HG02610 (cell line): ENCODE results near the gene LYSMD3.

Experiments used
- ATAC-seq: cut with Tn5 transposase; IDR thresholded peaks from one replicate; pipeline ENCODE4 v1.9.1; 2021; ENCODE audit warnings: mild to moderate bottlenecking, moderate library complexity; ENCODE audit not compliant: unreplicated experiment

Gene LYSMD3

DNA sequence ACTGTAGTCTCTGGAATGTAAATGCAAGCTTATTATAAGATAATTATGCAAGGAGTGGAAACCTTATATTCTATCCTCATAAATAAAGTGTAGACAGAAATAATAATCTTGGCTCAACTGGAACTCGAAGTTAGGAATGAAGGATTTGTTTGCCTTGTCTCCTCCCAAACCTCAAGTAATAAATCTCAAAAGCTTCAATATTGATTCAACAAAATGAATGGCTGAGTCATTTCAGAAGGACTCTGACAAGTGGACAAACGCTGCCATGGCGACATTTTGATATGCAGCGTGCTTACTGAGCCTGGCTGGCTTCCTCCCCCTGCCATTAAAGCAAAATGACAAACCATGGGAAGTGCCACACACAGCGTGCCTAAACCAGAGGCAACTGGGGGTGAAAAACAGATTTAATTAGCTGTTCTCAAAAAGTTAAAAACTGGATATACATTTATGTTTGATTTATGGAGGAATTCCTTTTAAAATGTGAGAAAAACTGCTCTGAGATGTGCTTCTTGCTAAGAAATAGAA, 18.7 kb upstream of the LYSMD3 start:
- ATAC-seq = no peak

- no peak for ATAC-seq
Observed at GRCh38 chr5:90547072-90547536, 17.7 kb upstream of the LYSMD3 start.

- no peak for ATAC-seq
Observed at GRCh38 chr5:90546216-90546837, 16.9 kb upstream of the LYSMD3 start.

DNA sequence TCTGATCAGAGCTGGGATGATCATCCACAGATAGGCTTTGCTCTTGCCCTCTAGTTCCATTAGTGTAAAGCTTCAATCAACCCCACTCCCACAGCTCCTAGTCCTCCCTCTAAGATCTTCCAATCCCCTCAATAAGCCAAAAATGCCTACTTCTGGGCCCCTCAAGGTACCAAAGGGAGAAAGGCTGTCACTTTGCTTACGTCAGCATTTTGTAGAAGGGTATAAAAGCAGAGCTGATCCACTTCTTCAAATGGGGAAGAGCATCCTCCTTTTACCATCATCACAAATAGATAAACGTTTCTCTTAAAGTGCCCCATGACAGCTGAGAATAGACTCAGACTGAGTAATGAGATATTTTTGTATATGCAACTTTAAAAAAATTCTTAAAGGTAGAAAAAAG, 16.1 kb upstream of the LYSMD3 start:
- ATAC-seq = no peak

GRCh38 chr5:90542827-90543519, 13.6 kb upstream of the LYSMD3 start:
- no peak for ATAC-seq

- ATAC-seq = no peak
Observed at GRCh38 chr5:90534922-90535321, 5.5 kb upstream of the LYSMD3 start.

- ATAC-seq = no peak
Observed at GRCh38 chr5:90533794-90534193, 4.4 kb upstream of the LYSMD3 start.

DNA sequence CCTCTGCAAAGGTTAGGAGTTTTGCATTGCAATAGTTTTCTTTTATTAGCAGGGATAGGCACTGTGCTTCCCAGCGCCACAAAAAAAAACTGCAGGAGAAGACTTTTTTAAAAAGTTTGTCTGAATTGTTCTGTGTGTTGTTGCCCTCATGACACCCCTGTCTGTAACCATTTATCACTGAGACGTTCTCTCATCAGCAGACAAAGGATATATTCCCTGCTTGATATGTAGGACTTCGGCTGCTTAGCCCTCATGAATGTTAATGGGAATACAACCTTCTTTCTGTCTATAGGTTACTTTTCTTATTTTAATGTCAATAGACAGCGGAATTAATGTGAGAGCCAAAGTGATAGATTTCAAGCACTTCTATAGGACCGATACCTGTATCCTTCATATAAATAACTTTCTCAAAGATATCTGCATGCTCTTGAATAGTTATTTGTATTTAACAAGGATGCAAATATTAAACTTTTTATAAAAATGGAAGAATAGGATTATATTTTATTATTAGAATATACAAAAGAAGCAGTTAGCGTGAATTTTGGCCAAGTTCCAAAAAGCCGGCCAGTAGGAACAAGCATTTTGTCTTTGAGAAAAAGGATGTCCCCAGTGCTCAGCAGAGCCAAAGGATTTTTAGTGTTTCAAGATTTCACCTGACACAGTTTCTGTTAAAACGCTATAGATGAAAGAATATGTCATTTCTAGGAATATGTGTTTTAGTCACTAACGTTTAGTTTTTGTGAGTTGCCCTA, 1.5 kb upstream of the LYSMD3 start:
- no peak for ATAC-seq

GRCh38 chr5:90529939-90530677, 724 bp upstream of the LYSMD3 start:
- peak; percentile 47 for ATAC-seq

- no peak for ATAC-seq
Observed at GRCh38 chr5:90528601-90529193, 687 bp downstream of the LYSMD3 start.

DNA sequence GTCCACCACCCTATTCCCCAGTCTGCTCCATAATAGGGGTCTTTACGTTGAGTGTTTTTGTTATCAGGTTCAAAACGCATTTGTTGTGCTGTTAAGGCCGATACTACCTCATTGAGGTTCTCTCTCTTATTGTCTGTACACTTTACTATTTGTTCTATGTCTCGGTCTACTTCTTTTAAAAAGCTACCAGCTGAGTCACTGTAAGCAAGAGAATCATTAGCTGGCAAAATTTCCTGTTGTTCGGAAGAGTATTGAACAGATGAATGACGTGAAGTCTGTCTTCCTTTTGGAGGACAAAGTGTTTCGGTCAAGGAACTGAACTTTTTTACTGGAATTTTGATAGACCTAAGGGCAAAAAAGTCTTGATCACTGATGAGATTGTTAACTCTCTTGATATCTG, 10.3 kb downstream of the LYSMD3 start:
- no peak for ATAC-seq

DNA sequence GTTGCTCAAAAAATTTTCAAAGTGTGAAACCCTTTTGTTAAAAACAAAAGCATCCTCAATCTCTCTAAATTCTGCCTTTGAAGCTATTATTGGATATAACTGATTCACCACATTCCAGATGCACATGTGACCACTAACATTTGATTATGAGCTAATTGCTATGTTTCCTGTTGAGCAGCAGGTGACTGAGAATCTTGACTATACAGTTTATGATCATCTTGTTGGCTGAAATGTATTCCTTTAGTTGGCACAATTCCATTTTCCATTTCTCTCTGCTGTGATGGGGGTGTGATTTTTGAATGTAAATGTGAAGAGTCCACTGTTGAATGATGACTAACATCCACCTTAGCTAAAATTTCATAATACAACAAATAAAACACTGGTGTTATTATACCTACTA, 10.7 kb downstream of the LYSMD3 start:
- no peak for ATAC-seq

DNA sequence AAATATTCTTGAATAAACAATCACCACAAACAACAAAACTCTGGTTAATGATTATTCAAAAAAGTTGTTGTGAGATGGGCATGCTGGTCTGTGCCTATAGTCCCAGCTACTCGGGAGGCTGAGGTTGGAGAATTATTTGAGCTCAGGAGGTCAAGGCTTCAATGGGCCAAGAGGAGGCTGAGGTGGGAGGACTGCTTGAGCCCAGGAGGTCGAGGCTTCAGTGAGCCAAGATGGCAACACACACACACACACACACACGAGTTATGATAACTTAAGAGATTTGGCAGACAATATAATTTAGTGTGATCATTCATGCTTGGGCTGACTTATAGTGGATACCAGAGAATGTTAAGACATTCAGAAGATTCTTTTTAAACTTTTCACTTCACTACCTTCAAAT, 14.9 kb downstream of the LYSMD3 start:
- no peak for ATAC-seq

- ATAC-seq = no peak
Observed at GRCh38 chr5:90510438-90510837, 18.9 kb downstream of the LYSMD3 start.

- ATAC-seq = no peak
Observed at GRCh38 chr5:90506221-90506620, 23.2 kb downstream of the LYSMD3 start.

DNA sequence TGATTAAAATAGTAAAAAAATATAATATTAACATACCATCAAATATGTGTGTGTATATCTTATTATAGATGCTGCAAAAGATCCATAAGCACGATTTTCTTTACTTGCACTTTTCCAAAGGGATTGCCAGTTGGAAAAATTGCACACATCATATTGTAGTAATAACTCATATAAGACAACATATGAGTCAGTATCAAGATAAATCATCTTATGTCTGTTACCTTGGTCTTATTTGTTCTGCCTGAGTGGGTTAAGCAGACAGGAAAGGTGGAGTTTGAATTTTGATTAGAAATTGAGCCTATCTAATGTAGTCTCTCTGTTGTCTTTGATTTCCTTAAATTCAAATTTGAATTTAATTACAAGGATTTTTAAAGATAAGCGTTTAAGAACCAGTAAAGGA, 24.6 kb downstream of the LYSMD3 start:
- ATAC-seq = no peak

- no peak for ATAC-seq
Observed at GRCh38 chr5:90503596-90503995, 25.8 kb downstream of the LYSMD3 start.

- no peak for ATAC-seq
Observed at GRCh38 chr5:90495146-90495545, 34.2 kb downstream of the LYSMD3 start.

- no peak for ATAC-seq
Observed at GRCh38 chr5:90494043-90494442, 35.3 kb downstream of the LYSMD3 start.

GRCh38 chr5:90488791-90489190, 40.6 kb downstream of the LYSMD3 start:
- no peak for ATAC-seq

DNA sequence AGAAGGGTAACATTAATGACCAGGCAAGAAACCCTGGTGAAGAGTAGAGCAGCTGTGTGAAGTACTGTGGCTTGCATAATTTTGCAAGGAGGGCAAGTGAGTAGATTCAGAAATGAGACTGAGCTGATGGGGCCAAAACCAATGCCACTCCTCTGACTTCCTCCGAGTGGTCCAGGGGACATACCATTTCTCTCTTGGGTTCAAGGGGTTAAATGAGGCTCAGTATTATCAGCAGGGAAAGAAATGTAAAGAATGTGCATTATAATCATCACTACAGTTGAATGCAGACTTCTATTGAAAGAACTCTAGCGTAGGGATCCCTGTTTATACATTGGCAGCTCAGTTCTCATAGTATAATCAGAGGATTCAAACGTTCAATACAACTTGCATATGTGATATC, 44.8 kb downstream of the LYSMD3 start:
- no peak for ATAC-seq
